Gastrocnemius medialis (tissue), 4 donors: ENCODE results near the gene AKR1C1. TPM values are rescaled to one million over a fixed set of nuclear protein-coding genes. Genes with fewer than 3 reads are reported as not detected.
A peak's percentile ranks its signal among the peaks of the same experiment; 100 is the strongest.

Experiments used
- ATAC-seq, 2 donors: fragments of 150-250 bp; one replicate each; pipeline ENCODE4 v1.9.1; 2016
- DNase-seq, 2 donors: peaks; one replicate each; pipeline ENCODE4 v3.0.0-alpha.2; 2019
- H3K27ac ChIP-seq, 4 donors: fragments of 200-600 bp; sonication (generic); 1 replicate in 1 of 4; 2 replicates in 3 of 4; pipeline ENCODE4 v1.5.1; 2016 to 2018; ENCODE audit warnings: mild to moderate bottlenecking in 2 of 4, moderate library complexity in 1 of 4
- H3K27me3 ChIP-seq, 3 donors: fragments of 200-600 bp; sonication (generic) in 2 of 3; 1 replicate in 1 of 3; 2 replicates in 2 of 3; pipeline versions ENCODE4 v1.5.1 to v1.6.0; 2016 to 2019; ENCODE audit warnings: mild to moderate bottlenecking in 1 of 3, moderate library complexity in 1 of 3
- H3K36me3 ChIP-seq, 2 donors: fragments of 200-600 bp; sonication (generic) in 1 of 2; one replicate each; pipeline ENCODE4 v1.5.1; 2017 to 2018
- H3K4me1 ChIP-seq, 2 donors: fragments of 200-600 bp; sonication (generic) in 1 of 2; one replicate each; pipeline ENCODE4 v1.5.1; 2016 to 2017; ENCODE audit warnings: mild to moderate bottlenecking in 2 of 2
- H3K4me3 ChIP-seq, 4 donors: fragments of 200-600 bp; sonication (generic) in 3 of 4; 1 replicate in 1 of 4; 2 replicates in 3 of 4; pipeline ENCODE4 v1.5.1; 2016 to 2019; ENCODE audit warnings: mild to moderate bottlenecking in 2 of 4
- H3K9me3 ChIP-seq, 3 donors: fragments of 200-600 bp; sonication (generic) in 2 of 3; 1 replicate in 1 of 3; 2 replicates in 2 of 3; pipeline ENCODE4 v1.5.1; 2016 to 2019
- CTCF ChIP-seq, 5 experiments: fragments of 450-650 bp in 3 of 5; fragments of 200-600 bp in 2 of 5; sonication (generic) in 2 of 5; IDR thresholded peaks in 4 of 5; conservative IDR thresholded peaks in 1 of 5; 1 replicate in 4 of 5; 2 replicates in 1 of 5; pipeline ENCODE4 v1.5.1; 2016 to 2019; ENCODE audit warnings: antibody characterized with exemption in 5 of 5, mild to moderate bottlenecking in 3 of 5, moderate library complexity in 3 of 5
- POLR2A ChIP-seq, 2 donors: fragments of 450-650 bp; IDR thresholded peaks; one replicate each; pipeline ENCODE4 v1.6.1; 2017; ENCODE audit warnings: antibody characterized with exemption in 2 of 2, mild to moderate bottlenecking in 2 of 2, moderate library complexity in 2 of 2
- in situ Hi-C, 4 donors: fragments of 200-750 bp; cut with MboI; loops; one replicate each; pipeline versions ENCODE4 v1.15.0 to v1.8.0; 2017; ENCODE audit warnings: low sequenced_read_pairs in 4 of 4
- intact Hi-C: fragments of 100-400 bp; cut with DNase I; formaldehyde crosslinking; loops from one replicate; pipeline ENCODE4 v1.15.1; 2023; ENCODE audit warnings: low total_unique reads
- total RNA-seq, 4 donors: library from RNA; depleted of rRNA; stranded (reverse); fragments of >200 nt; gene quantifications; one replicate each; pipeline versions ENCODE4 v1.1.0 to v1.2.3, GENCODE V29; 2016

Gene AKR1C1
- total RNA-seq, 4 donors from 2014 or later: 203 to 254 (median 208) TPM

DNA sequence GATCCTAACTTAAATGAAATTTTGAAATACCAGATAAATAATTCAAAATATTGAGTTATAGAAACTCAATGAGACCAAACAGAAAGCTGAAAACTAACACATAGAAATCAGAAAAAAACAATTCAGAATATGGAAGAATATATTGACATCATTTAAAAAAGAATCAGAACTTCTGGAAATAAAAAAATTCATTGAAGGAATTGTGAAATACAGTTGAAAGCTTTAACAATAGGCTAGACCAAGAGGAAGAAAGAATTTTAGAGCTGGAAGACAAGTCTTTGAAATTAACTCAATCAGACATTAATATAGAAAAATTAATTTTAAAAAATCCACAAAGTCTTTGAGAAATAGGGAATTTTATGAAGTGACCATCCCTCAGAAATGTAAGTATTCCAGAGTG lies 36.8 kb upstream of the AKR1C1 start:
- intact Hi-C loops (no loop called here), in situ Hi-C loops (no loop called here)
- no peaks in the 10 kb centered on the region for H3K27me3 ChIP-seq
- H3K4me3 ChIP-seq: no peak overlapping the region
- H3K36me3 ChIP-seq: no peaks in the 10 kb centered on the region
- no peaks in the 10 kb centered on the region for H3K4me1 ChIP-seq
- no peak for DNase-seq
- no peak for ATAC-seq
- H3K27ac ChIP-seq: no peak overlapping the region
- H3K9me3 ChIP-seq: no peaks in the 10 kb centered on the region
- TF ChIP-seq POLR2A (IDR thresholded peaks at IDR 0.05): no peak
- no peak for TF ChIP-seq CTCF (IDR thresholded peaks at IDR 0.05 in 4 of 5, conservative IDR thresholded peaks at IDR 0.05 in 1 of 5)

- ATAC-seq: peak; percentile 56 to 69
- intact Hi-C loops (no loop called here), in situ Hi-C loops (no loop called here)
- H3K36me3 ChIP-seq: no peaks in the 10 kb centered on the region
- no peaks in the 10 kb centered on the region for H3K9me3 ChIP-seq
- peak; percentile 20 to 30 for DNase-seq
- H3K27ac ChIP-seq: no peak overlapping the region
- TF ChIP-seq POLR2A (IDR thresholded peaks at IDR 0.05): no peak
- TF ChIP-seq CTCF (IDR thresholded peaks at IDR 0.05 in 4 of 5, conservative IDR thresholded peaks at IDR 0.05 in 1 of 5): no peak
- H3K27me3 ChIP-seq: no peaks in the 10 kb centered on the region
- no peak overlapping the region for H3K4me3 ChIP-seq
- no peaks in the 10 kb centered on the region for H3K4me1 ChIP-seq
These were observed 31.6 kb upstream of the AKR1C1 start for GRCh38 chr10:4931587-4931986.

DNA sequence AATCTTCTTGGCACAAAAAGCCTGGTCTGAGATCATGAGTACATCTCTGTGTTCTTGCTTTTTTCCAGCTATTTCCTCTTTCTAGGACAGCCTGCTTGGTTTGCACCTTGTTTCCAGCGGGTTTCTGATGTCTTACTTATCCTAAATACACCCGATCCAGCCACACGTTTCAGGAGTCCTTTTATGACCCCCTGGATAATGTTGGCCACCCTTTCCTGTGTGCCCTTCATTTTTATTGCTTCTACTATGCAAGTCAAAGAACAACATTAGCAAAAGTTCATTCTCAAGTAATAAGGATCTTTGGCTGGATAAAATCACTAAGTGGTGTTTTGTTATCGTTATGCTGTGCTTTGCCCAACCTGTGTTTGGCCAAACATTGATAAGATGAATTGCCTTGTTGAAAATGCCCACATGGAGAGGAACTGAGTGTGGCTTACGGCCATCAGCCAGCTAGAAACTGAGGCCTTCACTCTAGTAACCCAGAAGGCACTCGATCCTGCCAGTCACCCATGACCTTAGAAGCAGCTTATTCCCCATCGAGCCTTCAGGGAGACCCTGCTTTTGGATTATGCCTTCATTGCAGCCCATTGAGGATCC lies 28.7 kb upstream of the AKR1C1 start:
- Histone ChIP-seq H3K4me3 (no peak overlapping the region), H3K4me1 (no peaks in the 10 kb centered on the region), H3K27me3 (no peaks in the 10 kb centered on the region), H3K27ac (no peak overlapping the region), H3K36me3 (no peaks in the 10 kb centered on the region), H3K9me3 (no peaks in the 10 kb centered on the region)
- ATAC-seq: no peak
- TF ChIP-seq POLR2A (IDR thresholded peaks at IDR 0.05) (no peak), CTCF (IDR thresholded peaks at IDR 0.05 in 4 of 5, conservative IDR thresholded peaks at IDR 0.05 in 1 of 5) (no peak)
- intact Hi-C loops (no loop called here), in situ Hi-C loops (no loop called here)
- no peak for DNase-seq

DNA sequence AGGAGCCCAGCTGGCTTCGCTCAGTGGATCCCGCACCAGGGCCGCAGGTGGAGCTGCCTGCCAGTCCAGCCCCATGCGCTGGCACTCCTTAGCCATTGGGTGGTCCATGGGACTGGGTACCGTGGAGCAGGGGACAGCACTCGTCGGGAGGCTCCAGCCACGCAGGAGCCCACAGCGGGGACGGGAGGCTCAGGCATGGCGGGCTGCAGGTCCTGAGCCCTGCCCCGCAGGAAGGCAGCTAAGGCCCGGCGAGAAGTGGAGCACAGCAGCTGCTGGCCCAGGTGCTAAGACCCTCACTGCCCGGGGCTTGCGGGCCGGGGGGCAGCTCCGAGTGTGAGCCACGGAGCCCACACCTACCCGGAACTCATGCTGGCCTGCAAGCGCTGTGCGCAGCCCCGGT lies 25.9 kb upstream of the AKR1C1 start:
- peaks cover 8 to 13% of the 10 kb centered on the region in 2 donors for H3K4me1 ChIP-seq
- no peak overlapping the region for H3K27ac ChIP-seq
- no peaks in the 10 kb centered on the region for H3K27me3 ChIP-seq
- H3K4me3 ChIP-seq: no peak overlapping the region
- intact Hi-C loops: no loop called here
- H3K9me3 ChIP-seq: no peaks in the 10 kb centered on the region
- no peaks in the 10 kb centered on the region for H3K36me3 ChIP-seq
- TF ChIP-seq POLR2A (IDR thresholded peaks at IDR 0.05): no peak
- TF ChIP-seq CTCF (IDR thresholded peaks at IDR 0.05 in 4 of 5, conservative IDR thresholded peaks at IDR 0.05 in 1 of 5): no peak
- DNase-seq (no peak), ATAC-seq (no peak)
- in situ Hi-C loops: no loop called here
